Kidney epithelial cell (primary cell): Measurements from ENCODE around the gene KRT26. TPM values are rescaled to one million over a fixed set of nuclear protein-coding genes. Genes with fewer than 3 reads are reported as not detected.
A peak's percentile ranks its signal among the peaks of the same experiment; 100 is the strongest.

Experiments used
- DNase-seq: peaks from one replicate; pipeline ENCODE4 v3.0.0-alpha.2; 2010; ENCODE audit warnings: low read depth
- H3K27me3 ChIP-seq: 2 replicates; pipeline ENCODE4 v1.6.0; 2011; ENCODE audit warnings: low read length; ENCODE audit not compliant: control insufficient read depth, insufficient read depth
- H3K36me3 ChIP-seq: 2 replicates; pipeline ENCODE4 v1.5.1; 2011; ENCODE audit warnings: low read length; ENCODE audit not compliant: control insufficient read depth, insufficient read depth
- H3K4me3 ChIP-seq: 2 replicates; pipeline ENCODE4 v1.5.1; 2011; ENCODE audit warnings: low read depth, mild to moderate bottlenecking, control low read depth, low read length
- CTCF ChIP-seq: IDR thresholded peaks from 2 replicates; pipeline ENCODE4 v1.5.1; 2011; ENCODE audit warnings: mild to moderate bottlenecking, moderate library complexity, low read length, control low read depth, inconsistent platforms; ENCODE audit not compliant: insufficient read depth, poor library complexity, severe bottlenecking
- total RNA-seq: library from RNA; depleted of rRNA; stranded (reverse); fragments of >200 nt; gene quantifications from 2 replicates; pipeline ENCODE4 v1.2.3, GENCODE V29; 2015

Gene KRT26
- total RNA-seq, 1 donor from 2014 or later = not detected

GRCh38 chr17:40734018-40734417, 38.0 kb downstream of the KRT26 start:
- H3K36me3 ChIP-seq = no peaks in the 10 kb centered on the region
- no peak for TF ChIP-seq CTCF
- no peak for DNase-seq
- H3K27me3 ChIP-seq = no peaks in the 10 kb centered on the region
- no peak overlapping the region for H3K4me3 ChIP-seq

- DNase-seq = no peak
Measured at GRCh38 chr17:40730970-40731369, 41.0 kb downstream of the KRT26 start.

GRCh38 chr17:40727447-40728231, 44.4 kb downstream of the KRT26 start:
- DNase-seq = peak; percentile 52
- H3K4me3 ChIP-seq = no peak overlapping the region
- H3K36me3 ChIP-seq = no peaks in the 10 kb centered on the region
- H3K27me3 ChIP-seq = no peaks in the 10 kb centered on the region
- no peak for TF ChIP-seq CTCF

More at GRCh38 chr17:40730970-40731369, 41.0 kb downstream of the KRT26 start:
- Histone ChIP-seq H3K4me3 (no peak overlapping the region), H3K36me3 (no peaks in the 10 kb centered on the region), H3K27me3 (no peaks in the 10 kb centered on the region)
- TF ChIP-seq CTCF = no peak

GRCh38 chr17:40726919-40727318, 45.1 kb downstream of the KRT26 start:
- TF ChIP-seq CTCF = peak; percentile 46

GRCh38 chr17:40724656-40725055, 47.3 kb downstream of the KRT26 start:
- no peaks in the 10 kb centered on the region for H3K36me3 ChIP-seq
- H3K27me3 ChIP-seq = no peaks in the 10 kb centered on the region
- no peak for DNase-seq
- no peak overlapping the region for H3K4me3 ChIP-seq
- no peak for TF ChIP-seq CTCF

More at GRCh38 chr17:40726919-40727318, 45.1 kb downstream of the KRT26 start:
- Histone ChIP-seq H3K4me3 (no peak overlapping the region), H3K27me3 (no peaks in the 10 kb centered on the region), H3K36me3 (no peaks in the 10 kb centered on the region)
- no peak for DNase-seq

GRCh38 chr17:40722241-40722640, 49.8 kb downstream of the KRT26 start:
- DNase-seq = no peak
- H3K36me3 ChIP-seq = no peaks in the 10 kb centered on the region
- no peak overlapping the region for H3K4me3 ChIP-seq
- H3K27me3 ChIP-seq = no peaks in the 10 kb centered on the region
- no peak for TF ChIP-seq CTCF
